Chondrocyte (in vitro differentiated cells): ENCODE measurements around the gene PNMA5. TPM values are rescaled to one million over a fixed set of nuclear protein-coding genes. Genes with fewer than 3 reads are reported as not detected.
"Not testable (repeated sequence)": the region's sequence is repeated elsewhere in the genome, so short reads cannot be mapped to it uniquely, and the experiment has no call there.

Experiments
- DNase-seq: peaks from one replicate; pipeline ENCODE4 v3.0.0; 2021; ENCODE audit warnings: mixed read lengths, low spot score
- H3K27ac Mint-ChIP-seq: one replicate; pipeline ENCODE4 v1.8.0; 2021; ENCODE audit warnings: mild to moderate bottlenecking, moderate library complexity, mixed read lengths; ENCODE audit not compliant: unreplicated experiment
- H3K27me3 Mint-ChIP-seq: 2 replicates; pipeline ENCODE4 v1.8.0; 2021; ENCODE audit warnings: low read depth, mixed read lengths
- H3K36me3 Mint-ChIP-seq: 2 replicates; pipeline ENCODE4 v1.8.0; 2021; ENCODE audit warnings: low read depth, mixed read lengths
- H3K4me1 Mint-ChIP-seq: 2 replicates; pipeline ENCODE4 v1.8.0; 2021; ENCODE audit warnings: low read depth, mild to moderate bottlenecking, mixed read lengths
- H3K4me3 Mint-ChIP-seq: one replicate; pipeline ENCODE4 v1.8.0; 2021; ENCODE audit warnings: mild to moderate bottlenecking, moderate library complexity, mixed read lengths; ENCODE audit not compliant: unreplicated experiment
- H3K9me3 Mint-ChIP-seq: 2 replicates; pipeline ENCODE4 v1.8.0; 2021; ENCODE audit warnings: low read depth, mixed read lengths
- long read RNA-seq: library from polyadenylated mRNA; stranded (forward); transcript quantifications from one replicate; pipeline ENCODE4 v2.0.0, GENCODE V29; 2021
- total RNA-seq: library from RNA; stranded (reverse); gene quantifications from 3 replicates; pipeline ENCODE4 v1.2.1, GENCODE V29; 2021
- TF ChIP-seq, protein P1 (sequence below): fragments of 200-600 bp; sonication (generic); IDR thresholded peaks from 2 replicates; pipeline ENCODE4 v1.5.0; 2021; ENCODE audit warnings: antibody characterized with exemption, mild to moderate bottlenecking, moderate library complexity

Gene PNMA5
- not detected in 3 replicates for total RNA-seq
- long read RNA-seq = 0 reads

- Mint-ChIP-seq H3K9me3 (peaks cover 3% of the 10 kb centered on the region), H3K27me3 (no peaks in the 10 kb centered on the region), H3K4me3 (no peak within 1 kb of the TSS), H3K4me1 (no peaks in the 10 kb centered on the region), H3K27ac (no peak within 1 kb of the TSS), H3K36me3 (no peaks in the 10 kb centered on the region)
- TF ChIP-seq, protein P1, sequence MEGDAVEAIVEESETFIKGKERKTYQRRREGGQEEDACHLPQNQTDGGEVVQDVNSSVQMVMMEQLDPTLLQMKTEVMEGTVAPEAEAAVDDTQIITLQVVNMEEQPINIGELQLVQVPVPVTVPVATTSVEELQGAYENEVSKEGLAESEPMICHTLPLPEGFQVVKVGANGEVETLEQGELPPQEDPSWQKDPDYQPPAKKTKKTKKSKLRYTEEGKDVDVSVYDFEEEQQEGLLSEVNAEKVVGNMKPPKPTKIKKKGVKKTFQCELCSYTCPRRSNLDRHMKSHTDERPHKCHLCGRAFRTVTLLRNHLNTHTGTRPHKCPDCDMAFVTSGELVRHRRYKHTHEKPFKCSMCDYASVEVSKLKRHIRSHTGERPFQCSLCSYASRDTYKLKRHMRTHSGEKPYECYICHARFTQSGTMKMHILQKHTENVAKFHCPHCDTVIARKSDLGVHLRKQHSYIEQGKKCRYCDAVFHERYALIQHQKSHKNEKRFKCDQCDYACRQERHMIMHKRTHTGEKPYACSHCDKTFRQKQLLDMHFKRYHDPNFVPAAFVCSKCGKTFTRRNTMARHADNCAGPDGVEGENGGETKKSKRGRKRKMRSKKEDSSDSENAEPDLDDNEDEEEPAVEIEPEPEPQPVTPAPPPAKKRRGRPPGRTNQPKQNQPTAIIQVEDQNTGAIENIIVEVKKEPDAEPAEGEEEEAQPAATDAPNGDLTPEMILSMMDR = no peak
- no peak for DNase-seq
Measured at GRCh38 chrX:152993933-152994332, at the start of gene PNMA5. PNMA5 (minus strand) TSS chrX:152994116; CDS start chrX:152991598, 2,518 bp downstream.

GRCh38 chrX:153032397-153033118, 38.6 kb upstream of the PNMA5 start:
- Mint-ChIP-seq H3K4me3 (peak overlapping the region; percentile 45), H3K9me3 (peaks cover 4% of the 10 kb centered on the region), H3K27ac (no peak overlapping the region), H3K4me1 (no peaks in the 10 kb centered on the region), H3K27me3 (no peaks in the 10 kb centered on the region), H3K36me3 (no peaks in the 10 kb centered on the region)
- DNase-seq = no peak
- TF ChIP-seq, protein P1 = peak; percentile 90

GRCh38 chrX:153030801-153031200, 36.9 kb upstream of the PNMA5 start:
- no peaks in the 10 kb centered on the region for H3K36me3 Mint-ChIP-seq
- no peaks in the 10 kb centered on the region for H3K27me3 Mint-ChIP-seq
- no peak for DNase-seq
- no peaks in the 10 kb centered on the region for H3K4me1 Mint-ChIP-seq
- H3K27ac Mint-ChIP-seq = no peak overlapping the region
- peaks cover 4% of the 10 kb centered on the region for H3K9me3 Mint-ChIP-seq
- no peak overlapping the region for H3K4me3 Mint-ChIP-seq
- TF ChIP-seq, protein P1 = no peak

DNA sequence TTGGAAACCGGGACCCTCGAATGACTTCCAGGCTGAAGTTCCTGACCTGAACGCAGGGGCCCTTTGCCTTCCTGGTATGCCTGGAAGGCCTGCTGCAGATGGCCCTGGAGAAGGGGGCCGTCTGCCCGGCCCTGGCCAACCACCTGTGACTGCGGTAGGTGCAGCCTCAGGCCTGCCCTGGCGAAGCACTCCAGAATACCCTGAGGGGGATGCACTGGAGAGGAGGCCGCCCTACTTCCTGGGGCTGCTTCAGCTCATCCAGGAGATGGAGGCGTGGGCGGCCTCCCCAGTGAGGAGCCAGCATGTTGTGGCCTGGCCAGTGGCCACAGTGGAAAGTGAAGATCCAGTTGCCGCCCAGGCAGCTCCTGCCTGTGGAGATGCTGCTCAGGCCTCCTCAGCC, 36.0 kb upstream of the PNMA5 start:
- no peak for DNase-seq
- Mint-ChIP-seq H3K4me3 (no peak overlapping the region), H3K27ac (no peak overlapping the region), H3K9me3 (peaks cover 10% of the 10 kb centered on the region), H3K4me1 (no peaks in the 10 kb centered on the region), H3K36me3 (no peaks in the 10 kb centered on the region), H3K27me3 (no peaks in the 10 kb centered on the region)
- TF ChIP-seq, protein P1 = no peak

DNA sequence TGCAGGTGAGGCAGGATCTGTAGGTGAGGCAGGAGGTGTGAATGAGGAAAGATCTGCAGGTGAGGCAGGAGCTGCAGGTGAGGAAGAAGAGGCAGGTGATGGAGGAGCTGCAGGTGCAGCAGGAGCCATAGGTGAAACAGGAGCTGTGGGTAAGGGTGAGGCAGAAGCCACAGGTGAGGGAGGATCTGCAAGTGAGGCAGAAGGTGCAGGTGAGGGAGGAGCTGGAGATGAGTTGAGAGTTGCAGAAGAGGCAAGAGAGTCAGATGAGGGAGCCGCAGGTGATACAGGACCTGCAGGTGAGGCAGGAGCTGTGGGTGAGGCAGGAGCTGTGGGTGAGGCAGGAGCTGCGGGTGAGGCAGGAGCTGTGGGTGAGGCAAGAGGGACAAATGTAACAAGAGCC, 35.2 kb upstream of the PNMA5 start:
- H3K27me3 Mint-ChIP-seq = no peaks in the 10 kb centered on the region
- H3K4me1 Mint-ChIP-seq = no peaks in the 10 kb centered on the region
- no peaks in the 10 kb centered on the region for H3K36me3 Mint-ChIP-seq
- no peak overlapping the region for H3K27ac Mint-ChIP-seq
- H3K4me3 Mint-ChIP-seq = no peak overlapping the region
- TF ChIP-seq, protein P1 = no peak
- peaks cover 10% of the 10 kb centered on the region for H3K9me3 Mint-ChIP-seq
- no peak for DNase-seq

GRCh38 chrX:153028487-153028886, 34.6 kb upstream of the PNMA5 start:
- not testable (repeated sequence) for H3K27ac Mint-ChIP-seq, H3K9me3 Mint-ChIP-seq, H3K4me3 Mint-ChIP-seq, H3K36me3 Mint-ChIP-seq, H3K27me3 Mint-ChIP-seq, DNase-seq, H3K4me1 Mint-ChIP-seq

- DNase-seq, H3K4me1 Mint-ChIP-seq, H3K4me3 Mint-ChIP-seq, H3K27ac Mint-ChIP-seq, H3K9me3 Mint-ChIP-seq, H3K27me3 Mint-ChIP-seq, H3K36me3 Mint-ChIP-seq: not testable (repeated sequence)
Measured at GRCh38 chrX:153026501-153026900, 32.6 kb upstream of the PNMA5 start.
